TTC549 (cell line): ENCODE data around the gene EDARADD.
A peak's percentile ranks its signal among the peaks of the same experiment; 100 is the strongest.
"Not testable (repeated sequence)": the region's sequence is repeated elsewhere in the genome, so short reads cannot be mapped to it uniquely, and the experiment has no call there.

ENCODE experiments used
- FAIRE-seq: peaks from 2 replicates; lab custom pipeline; 2012; peaks lifted over from hg19 to GRCh38; lab: Jason Lieb, UNC

The EDARADD gene

DNA sequence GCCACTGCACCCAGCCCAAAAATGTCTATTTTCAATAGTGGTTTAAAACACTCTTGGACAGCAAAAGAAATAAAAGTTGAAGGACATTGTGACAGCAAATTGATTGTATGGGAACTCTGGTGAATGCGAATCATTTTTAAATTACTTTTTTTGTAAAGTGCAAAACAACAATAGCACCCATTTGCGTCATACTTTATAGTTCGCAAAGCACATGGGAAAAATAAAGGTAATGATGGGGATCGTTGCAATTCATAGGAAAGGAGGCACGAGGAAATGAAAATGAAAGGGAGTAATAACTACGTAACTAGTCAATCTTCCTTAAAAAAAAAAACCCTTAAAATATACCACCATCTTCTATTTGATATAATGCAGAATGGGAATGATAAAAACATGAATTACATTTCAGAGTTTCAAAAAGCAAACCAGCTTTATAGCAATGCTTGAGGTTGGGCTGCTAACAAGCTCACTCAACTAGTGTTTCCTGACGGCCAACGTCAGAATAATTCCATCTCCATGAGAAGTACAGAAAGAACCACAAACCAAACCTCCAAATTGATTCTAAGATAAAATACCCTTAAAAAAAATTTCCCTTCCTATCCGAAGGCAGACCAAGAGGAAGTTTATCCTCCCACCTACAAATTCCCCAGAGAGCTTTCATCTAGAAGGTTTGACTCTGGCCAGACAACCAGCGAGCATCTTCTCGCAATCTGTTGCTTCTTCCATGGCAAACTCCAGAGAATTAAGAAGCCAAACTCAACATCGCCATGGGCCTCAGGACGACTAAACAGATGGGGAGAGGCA lies at the start of gene EDARADD:
Gene EDARADD, plus strand, starts transcription at position 606 of the 801 bp plus-strand sequence. Its CDS starts 159 bp downstream, at position 765.
- no peak for FAIRE-seq

DNA sequence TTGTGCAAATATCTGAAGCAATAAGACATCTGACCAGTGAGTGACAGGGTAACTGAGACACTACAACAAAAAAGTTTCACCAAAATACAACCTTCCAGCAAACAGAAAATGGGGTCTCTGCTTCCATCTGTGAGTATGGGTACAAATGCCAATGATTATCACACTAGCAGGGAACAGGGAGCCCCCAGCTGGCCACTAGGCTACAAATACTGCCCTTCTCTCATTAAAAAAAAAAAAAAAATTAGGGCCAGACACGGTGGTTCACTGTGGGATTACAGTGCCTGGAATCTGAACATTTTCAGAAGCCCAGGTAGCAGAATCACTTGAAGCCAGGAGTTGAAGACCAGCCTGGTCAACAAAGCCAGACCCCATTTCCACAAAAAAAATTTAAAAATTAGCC lies 48.4 kb upstream of the EDARADD start:
- no peak for FAIRE-seq

GRCh38 chr1:236348071-236348470 lies 46.0 kb upstream of the EDARADD start:
- no peak for FAIRE-seq

DNA sequence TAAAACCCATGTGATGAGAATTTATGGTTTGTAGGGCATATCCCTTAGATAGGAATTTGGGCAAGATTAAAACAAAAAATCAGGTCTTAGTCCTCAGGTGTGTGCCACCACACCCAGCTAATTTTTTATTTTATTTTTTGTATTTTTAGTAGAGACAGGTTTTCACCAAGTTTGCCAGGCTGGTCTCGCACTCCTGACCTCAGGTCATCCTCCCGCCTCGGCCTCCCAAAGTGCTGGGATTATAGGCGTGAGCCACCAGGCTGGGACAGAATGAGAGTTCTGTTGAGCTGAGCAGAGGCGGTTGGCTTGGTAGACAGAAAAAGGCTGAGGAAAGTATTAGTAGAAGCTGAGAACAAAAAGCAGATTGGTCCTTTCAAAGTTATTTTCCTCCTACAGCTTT lies 43.8 kb upstream of the EDARADD start:
- FAIRE-seq, result no peak

GRCh38 chr1:236351875-236352573 lies 42.1 kb upstream of the EDARADD start:
- no peak for FAIRE-seq

GRCh38 chr1:236352747-236353146 lies 41.3 kb upstream of the EDARADD start:
- not testable (repeated sequence) for FAIRE-seq

GRCh38 chr1:236353813-236354212 lies 40.3 kb upstream of the EDARADD start:
- no peak for FAIRE-seq

GRCh38 chr1:236354330-236355147 lies 39.5 kb upstream of the EDARADD start:
- FAIRE-seq, result no peak

DNA sequence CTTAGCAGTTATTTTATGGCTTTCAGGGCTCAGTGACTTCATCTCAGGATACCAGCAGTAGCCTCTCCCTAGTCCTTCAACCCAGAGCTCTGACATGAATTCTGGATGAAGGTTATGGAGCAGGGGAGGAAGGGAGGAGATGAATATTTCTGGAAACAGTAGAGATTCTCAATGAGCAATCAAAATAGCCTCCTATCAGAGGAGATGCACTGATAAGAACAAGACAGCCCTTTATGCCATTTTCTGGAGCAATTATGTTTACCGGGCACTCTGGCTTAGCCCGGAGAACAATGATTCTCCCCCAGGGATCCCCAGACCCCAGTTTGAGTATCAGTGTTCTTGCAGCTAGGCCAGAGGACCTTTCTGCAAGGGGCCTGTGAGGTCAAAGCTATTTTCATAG lies 37.9 kb upstream of the EDARADD start:
- no peak for FAIRE-seq

DNA sequence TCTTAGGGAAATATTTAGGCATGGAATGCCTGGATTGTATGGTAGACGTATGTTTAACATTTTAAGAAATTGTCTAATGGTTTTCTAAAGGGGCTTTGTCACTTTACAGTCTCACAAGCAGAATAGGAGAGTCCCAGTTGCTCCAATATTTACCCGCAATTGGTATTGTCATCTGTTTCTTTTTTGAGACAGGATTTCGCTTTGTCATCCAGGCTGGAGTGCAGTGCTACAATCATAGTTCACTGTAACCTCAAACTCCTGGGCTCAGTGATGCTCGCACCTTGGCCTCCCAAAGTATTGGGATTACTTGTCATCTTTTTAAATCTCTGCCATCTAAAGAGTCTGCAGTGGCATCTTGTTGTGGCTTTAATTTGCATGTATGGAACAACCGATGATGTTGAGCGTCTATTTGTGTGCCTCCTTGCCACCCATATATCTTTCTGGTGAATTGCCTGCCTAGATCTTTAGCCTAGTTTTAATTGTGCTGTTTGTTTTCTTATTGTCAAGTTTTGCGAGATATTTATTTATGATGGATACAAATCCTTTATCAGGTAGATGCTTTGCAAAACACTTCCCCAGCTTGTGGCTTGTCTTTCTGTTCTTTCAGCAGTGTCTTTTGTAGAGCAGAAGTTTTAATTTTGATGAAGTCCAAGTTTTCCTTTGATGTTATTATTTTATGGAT lies 32.0 kb upstream of the EDARADD start:
- FAIRE-seq, result no peak

DNA sequence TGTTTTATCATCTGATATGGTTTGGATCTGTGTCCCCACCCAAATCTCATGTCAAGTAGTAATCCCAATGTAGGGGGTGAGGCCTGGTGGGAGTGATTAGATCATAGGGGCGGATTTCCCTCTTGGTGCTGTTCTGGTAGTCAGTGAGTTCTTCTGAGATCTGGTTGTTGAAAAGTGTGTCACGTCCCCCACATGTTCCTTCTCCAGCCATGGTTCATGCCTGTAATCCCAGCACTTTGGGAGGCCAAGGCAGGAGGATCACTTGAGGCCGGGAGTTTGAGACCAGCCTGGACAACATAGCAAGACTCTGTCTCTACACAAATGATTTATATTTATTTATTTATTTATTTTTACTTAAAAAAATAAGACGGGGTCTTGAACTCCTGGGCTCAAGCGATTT lies 30.8 kb upstream of the EDARADD start:
- no peak for FAIRE-seq

GRCh38 chr1:236365999-236366570 lies 28.0 kb upstream of the EDARADD start:
- no peak for FAIRE-seq

- not testable (repeated sequence) for FAIRE-seq
These were observed 27.4 kb upstream of the EDARADD start for GRCh38 chr1:236366681-236367080.

- no peak for FAIRE-seq
These were observed 23.7 kb upstream of the EDARADD start for GRCh38 chr1:236370420-236370819.

DNA sequence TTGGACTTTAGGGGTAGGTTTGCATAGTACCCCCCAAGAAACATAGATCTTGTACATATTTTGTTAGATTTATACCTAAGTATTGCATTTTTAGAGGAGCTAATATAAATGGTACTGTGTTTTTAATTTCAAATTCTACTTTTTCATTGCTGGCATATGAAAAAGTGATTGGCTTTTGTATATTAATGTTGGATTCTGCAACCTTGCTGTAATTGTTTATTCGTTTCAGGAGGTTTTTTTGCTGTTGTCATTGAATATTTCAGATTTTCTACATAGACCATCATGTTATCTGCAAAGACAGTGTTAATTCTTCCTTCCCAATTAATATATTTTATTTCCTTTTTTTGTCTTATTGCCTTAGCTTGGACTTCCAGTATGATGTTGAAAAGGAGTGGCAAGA lies 23.0 kb upstream of the EDARADD start:
- peak; percentile 57 for FAIRE-seq

DNA sequence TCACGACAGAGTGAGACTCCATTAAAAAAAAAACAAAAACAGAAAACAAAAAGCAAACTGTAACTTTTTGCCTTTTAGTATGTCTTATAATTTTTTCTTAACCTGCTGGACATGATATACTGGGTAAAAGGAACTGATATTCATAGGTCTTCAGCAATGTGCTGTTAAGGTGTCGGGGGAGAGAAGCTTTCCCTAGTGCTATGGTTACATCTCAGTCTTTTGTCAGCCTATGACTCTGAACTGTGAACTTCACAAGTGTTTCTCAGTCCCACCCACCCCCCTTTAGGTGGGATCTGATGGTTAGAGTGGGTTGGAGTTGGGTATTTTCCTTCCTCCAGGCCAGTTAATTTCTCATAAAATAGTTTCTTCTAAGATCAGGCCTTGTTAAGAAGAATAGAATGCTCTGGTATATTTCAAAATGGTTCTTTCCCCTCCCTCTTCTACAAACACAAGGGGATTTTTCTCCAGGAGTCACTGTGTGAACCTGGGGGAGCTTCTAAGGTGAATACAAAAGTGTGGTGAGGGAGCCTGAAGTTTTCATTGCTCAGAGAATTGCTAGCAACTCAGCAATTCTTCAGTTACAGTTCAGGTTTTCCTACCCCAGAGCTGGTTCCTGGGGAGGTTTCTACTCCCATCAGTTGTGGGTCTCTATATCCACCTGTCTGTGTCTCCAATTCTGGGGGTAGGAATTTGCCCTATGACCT lies 16.1 kb upstream of the EDARADD start:
- no peak for FAIRE-seq

- no peak for FAIRE-seq
These were observed 12.4 kb upstream of the EDARADD start for GRCh38 chr1:236381565-236382158.

DNA sequence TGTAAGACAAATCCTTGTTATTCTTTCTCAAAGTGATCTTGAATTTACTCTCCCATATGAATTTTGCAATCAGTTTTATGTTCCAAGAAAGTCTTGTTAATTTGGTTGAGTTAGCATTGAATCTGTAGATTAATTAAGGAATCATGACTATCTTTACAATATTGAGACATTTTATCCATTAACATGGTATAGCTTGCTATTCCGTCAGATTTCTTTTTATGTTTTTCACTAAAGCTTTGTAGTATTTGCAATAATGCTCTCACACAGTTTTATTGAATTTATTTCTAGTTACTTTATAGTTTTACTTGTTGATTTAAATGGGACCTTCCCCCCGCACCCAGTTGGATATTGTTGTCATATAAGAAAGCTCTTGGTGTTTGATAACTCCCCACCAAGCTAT lies 5.8 kb upstream of the EDARADD start:
- FAIRE-seq, result peak; percentile 56

DNA sequence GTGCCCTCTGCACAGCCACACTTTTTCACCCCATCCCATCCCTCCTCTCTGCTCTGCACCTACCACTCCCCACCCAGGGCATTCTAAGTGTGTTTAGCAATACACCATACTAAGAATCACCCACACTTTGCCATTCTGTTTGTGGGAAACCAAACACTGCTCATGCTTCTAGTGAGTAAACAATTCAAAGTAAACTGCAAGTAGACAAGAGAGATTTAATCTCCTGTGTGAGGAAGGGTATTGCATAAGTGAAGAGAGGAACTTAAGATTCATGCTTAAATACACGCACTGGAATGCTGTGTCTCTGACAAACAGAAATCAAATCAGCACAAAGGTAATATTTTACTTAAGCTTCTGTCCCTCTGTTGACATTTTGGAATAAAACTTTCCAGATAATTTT lies 4.8 kb upstream of the EDARADD start:
- no peak for FAIRE-seq

DNA sequence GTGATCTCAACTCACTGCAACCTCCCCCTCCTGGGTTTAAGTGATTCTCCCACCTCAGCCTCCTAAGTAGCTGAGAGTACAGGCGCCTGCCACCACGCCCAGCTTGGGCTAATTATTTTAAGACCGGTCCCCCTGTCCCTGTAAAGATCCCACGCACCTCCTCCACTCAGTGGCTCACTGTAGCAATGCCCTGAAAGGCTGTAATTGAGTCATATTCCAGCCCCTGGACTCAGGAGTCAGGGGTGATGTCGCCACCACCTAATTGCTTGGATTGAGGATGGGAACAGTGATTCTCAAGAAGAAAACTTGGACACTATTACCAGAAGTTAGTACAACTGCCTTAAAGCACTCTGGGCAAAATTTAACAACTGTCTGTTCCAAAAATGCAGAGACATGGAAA lies 3.1 kb upstream of the EDARADD start:
- no peak for FAIRE-seq

DNA sequence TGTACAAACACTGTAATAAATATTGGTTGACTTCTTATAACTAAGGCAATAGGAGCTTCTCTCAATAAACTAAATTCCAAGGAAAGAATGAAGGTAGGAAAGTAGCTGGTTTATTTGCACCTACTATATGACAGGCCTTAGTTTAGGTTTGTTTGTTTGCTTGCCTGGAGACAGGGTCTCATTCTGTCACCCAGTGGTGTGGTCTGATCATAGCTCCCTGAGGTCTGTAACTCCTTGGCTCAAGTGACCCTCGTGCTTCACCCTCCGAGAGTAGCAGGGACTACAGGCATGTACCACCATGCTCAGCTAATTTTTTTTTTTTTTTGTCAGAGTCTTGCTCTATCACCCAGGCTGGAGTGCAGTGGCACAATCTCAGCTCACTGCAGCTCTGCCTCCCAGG lies 1.9 kb upstream of the EDARADD start:
- FAIRE-seq, result no peak
